ENCODE data around the gene SNF8.
"Not testable (repeated sequence)": the region's sequence is repeated elsewhere in the genome, so short reads cannot be mapped to it uniquely, and the experiment has no call there.

Gene SNF8

DNA sequence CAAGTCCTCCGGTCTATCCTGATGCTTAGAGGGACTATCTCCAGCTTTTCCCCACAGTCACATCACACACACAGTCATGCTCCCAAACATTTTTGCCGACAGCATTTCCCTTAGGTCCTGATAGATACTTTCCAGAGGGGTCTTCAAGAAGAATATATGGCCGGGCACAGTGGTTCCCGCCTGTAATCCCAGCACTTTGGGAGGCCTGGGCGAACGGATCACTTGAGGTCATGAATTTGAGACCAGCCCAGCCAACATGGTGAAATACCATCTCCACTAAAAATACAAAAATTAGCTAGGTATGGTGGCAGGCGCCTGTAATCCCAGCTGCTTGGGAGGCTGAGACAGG, 28.1 kb upstream of the SNF8 start:
- Histone ChIP-seq H3K36me3 (ENCODE audit: control insufficient read depth, insufficient read depth, low read length) (no peaks in the 10 kb centered on the region), H3K27me3 (replicated peaks; ENCODE audit: control insufficient read depth, insufficient read depth, low read length, poor library complexity, severe bottlenecking) (peaks cover 7% of the 10 kb centered on the region), H3K9me3 (ENCODE audit: control insufficient read depth, low read length) (no peaks in the 10 kb centered on the region), H3K27ac (ENCODE audit: insufficient read depth, low read length, poor library complexity, severe bottlenecking) (no peak overlapping the region), H3K4me1 (ENCODE audit: control insufficient read depth, insufficient read depth, low read length, poor library complexity, severe bottlenecking) (no peaks in the 10 kb centered on the region), H3K4me3 (ENCODE audit: insufficient read depth, low read depth, low read length, poor library complexity, severe bottlenecking) (no peak overlapping the region)
- DNase-seq = no peak

GRCh38 chr17:48970865-48971687, 26.4 kb upstream of the SNF8 start:
- Histone ChIP-seq H3K36me3 (ENCODE audit: control insufficient read depth, insufficient read depth, low read length) (no peaks in the 10 kb centered on the region), H3K9me3 (ENCODE audit: control insufficient read depth, low read length) (no peaks in the 10 kb centered on the region), H3K4me1 (ENCODE audit: control insufficient read depth, insufficient read depth, low read length, poor library complexity, severe bottlenecking) (no peaks in the 10 kb centered on the region), H3K27ac (ENCODE audit: insufficient read depth, low read length, poor library complexity, severe bottlenecking) (no peak overlapping the region), H3K27me3 (replicated peaks; ENCODE audit: control insufficient read depth, insufficient read depth, low read length, poor library complexity, severe bottlenecking) (peaks cover 7% of the 10 kb centered on the region), H3K4me3 (ENCODE audit: insufficient read depth, low read depth, low read length, poor library complexity, severe bottlenecking) (no peak overlapping the region)
- DNase-seq = no peak

DNA sequence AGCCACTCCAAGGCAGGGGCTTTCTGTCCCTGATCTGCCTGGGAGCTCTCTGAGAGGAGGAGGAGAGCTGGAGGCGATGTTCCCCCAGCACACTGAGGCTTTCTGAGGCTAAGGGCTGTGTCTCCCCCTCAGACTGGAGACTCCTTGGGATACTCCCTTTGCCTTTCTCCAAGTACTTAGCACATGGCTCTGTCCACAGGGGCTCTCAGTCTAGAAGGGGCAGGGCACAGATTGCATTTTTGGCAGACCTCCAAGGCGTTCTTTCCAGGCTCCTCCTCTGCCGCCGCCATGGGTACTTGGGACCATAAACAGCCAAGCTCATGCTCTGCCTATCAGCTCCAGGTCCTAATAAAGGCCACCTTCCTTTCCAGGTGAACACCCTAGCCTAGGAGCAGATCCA, 25.6 kb upstream of the SNF8 start:
- H3K4me3 ChIP-seq (ENCODE audit: insufficient read depth, low read depth, low read length, poor library complexity, severe bottlenecking) = no peak overlapping the region
- H3K27ac ChIP-seq (ENCODE audit: insufficient read depth, low read length, poor library complexity, severe bottlenecking) = no peak overlapping the region
- DNase-seq = no peak
- peaks cover 7% of the 10 kb centered on the region for H3K27me3 ChIP-seq (replicated peaks; ENCODE audit: control insufficient read depth, insufficient read depth, low read length, poor library complexity, severe bottlenecking)
- no peaks in the 10 kb centered on the region for H3K4me1 ChIP-seq (ENCODE audit: control insufficient read depth, insufficient read depth, low read length, poor library complexity, severe bottlenecking)
- H3K9me3 ChIP-seq (ENCODE audit: control insufficient read depth, low read length) = no peaks in the 10 kb centered on the region
- no peaks in the 10 kb centered on the region for H3K36me3 ChIP-seq (ENCODE audit: control insufficient read depth, insufficient read depth, low read length)

- H3K9me3 ChIP-seq (ENCODE audit: control insufficient read depth, low read length) = no peaks in the 10 kb centered on the region
- no peak overlapping the region for H3K27ac ChIP-seq (ENCODE audit: insufficient read depth, low read length, poor library complexity, severe bottlenecking)
These were observed 17.0 kb upstream of the SNF8 start for GRCh38 chr17:48961516-48962233.

GRCh38 chr17:48960834-48961515, 16.3 kb upstream of the SNF8 start:
- no peaks in the 10 kb centered on the region for H3K9me3 ChIP-seq (ENCODE audit: control insufficient read depth, low read length)
- H3K27ac ChIP-seq (ENCODE audit: insufficient read depth, low read length, poor library complexity, severe bottlenecking) = no peak overlapping the region
- no peaks in the 10 kb centered on the region for H3K4me1 ChIP-seq (ENCODE audit: control insufficient read depth, insufficient read depth, low read length, poor library complexity, severe bottlenecking)
- no peaks in the 10 kb centered on the region for H3K36me3 ChIP-seq (ENCODE audit: control insufficient read depth, insufficient read depth, low read length)
- H3K4me3 ChIP-seq (ENCODE audit: insufficient read depth, low read depth, low read length, poor library complexity, severe bottlenecking) = no peak overlapping the region
- DNase-seq = no peak
- peaks cover 22% of the 10 kb centered on the region for H3K27me3 ChIP-seq (replicated peaks; ENCODE audit: control insufficient read depth, insufficient read depth, low read length, poor library complexity, severe bottlenecking)

More at GRCh38 chr17:48961516-48962233, 17.0 kb upstream of the SNF8 start:
- DNase-seq = no peak
- Histone ChIP-seq H3K4me3 (ENCODE audit: insufficient read depth, low read depth, low read length, poor library complexity, severe bottlenecking) (no peak overlapping the region), H3K4me1 (ENCODE audit: control insufficient read depth, insufficient read depth, low read length, poor library complexity, severe bottlenecking) (no peaks in the 10 kb centered on the region), H3K36me3 (ENCODE audit: control insufficient read depth, insufficient read depth, low read length) (no peaks in the 10 kb centered on the region), H3K27me3 (replicated peaks; ENCODE audit: control insufficient read depth, insufficient read depth, low read length, poor library complexity, severe bottlenecking) (peaks cover 22% of the 10 kb centered on the region)

DNA sequence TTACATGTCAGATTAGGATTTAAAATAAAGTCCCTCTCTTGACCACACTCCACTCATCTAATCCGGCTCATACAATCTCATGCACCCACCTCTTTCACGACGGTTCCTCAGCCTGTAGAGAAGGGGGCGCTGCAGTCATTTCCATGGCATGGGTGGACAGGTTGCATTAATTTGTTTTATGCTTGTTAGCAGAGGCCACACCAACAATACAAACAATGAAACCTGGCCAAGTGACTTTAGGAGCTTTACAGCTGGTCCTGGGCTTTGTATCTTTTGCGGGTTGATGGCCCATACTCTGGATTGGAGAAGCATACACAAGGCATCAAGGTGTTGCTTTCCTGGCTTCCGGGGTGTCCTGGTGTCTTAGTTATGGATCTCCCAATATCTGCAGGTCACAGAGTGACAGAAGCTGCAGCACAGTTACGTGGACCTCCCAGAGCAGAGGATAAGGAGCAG, 9.7 kb upstream of the SNF8 start:
- no peak for DNase-seq

DNA sequence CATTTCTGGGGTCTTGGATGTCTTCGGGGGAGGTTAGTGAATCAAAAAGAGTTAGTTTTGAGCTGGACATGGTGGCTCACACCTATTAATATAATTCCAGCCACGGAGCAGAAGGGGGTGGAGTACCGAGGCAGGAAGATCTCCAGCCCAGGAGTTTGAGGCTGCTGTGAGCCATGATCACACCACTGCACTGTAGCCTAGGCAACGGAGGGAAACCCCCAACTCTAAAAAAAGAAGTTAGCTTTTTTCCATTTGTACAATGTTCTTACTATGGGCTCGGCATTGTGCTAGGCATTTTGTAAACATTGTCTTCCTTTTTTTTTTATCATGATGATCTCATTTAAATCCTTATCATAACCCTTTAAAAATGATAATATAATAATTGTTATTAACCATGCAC, 8.3 kb upstream of the SNF8 start:
- H3K27me3 ChIP-seq (replicated peaks; ENCODE audit: control insufficient read depth, insufficient read depth, low read length, poor library complexity, severe bottlenecking) = peaks cover 6% of the 10 kb centered on the region
- DNase-seq = no peak
- no peak overlapping the region for H3K27ac ChIP-seq (ENCODE audit: insufficient read depth, low read length, poor library complexity, severe bottlenecking)
- no peak overlapping the region for H3K4me3 ChIP-seq (ENCODE audit: insufficient read depth, low read depth, low read length, poor library complexity, severe bottlenecking)
- no peaks in the 10 kb centered on the region for H3K4me1 ChIP-seq (ENCODE audit: control insufficient read depth, insufficient read depth, low read length, poor library complexity, severe bottlenecking)
- no peaks in the 10 kb centered on the region for H3K9me3 ChIP-seq (ENCODE audit: control insufficient read depth, low read length)
- no peaks in the 10 kb centered on the region for H3K36me3 ChIP-seq (ENCODE audit: control insufficient read depth, insufficient read depth, low read length)

More for the DNA sequence above, 9.7 kb upstream of the SNF8 start:
- Histone ChIP-seq H3K36me3 (ENCODE audit: control insufficient read depth, insufficient read depth, low read length) (no peaks in the 10 kb centered on the region), H3K27me3 (replicated peaks; ENCODE audit: control insufficient read depth, insufficient read depth, low read length, poor library complexity, severe bottlenecking) (peaks cover 10% of the 10 kb centered on the region), H3K9me3 (ENCODE audit: control insufficient read depth, low read length) (no peaks in the 10 kb centered on the region), H3K4me1 (ENCODE audit: control insufficient read depth, insufficient read depth, low read length, poor library complexity, severe bottlenecking) (no peaks in the 10 kb centered on the region), H3K4me3 (ENCODE audit: insufficient read depth, low read depth, low read length, poor library complexity, severe bottlenecking) (no peak overlapping the region), H3K27ac (ENCODE audit: insufficient read depth, low read length, poor library complexity, severe bottlenecking) (no peak overlapping the region)

- peaks cover 6% of the 10 kb centered on the region for H3K27me3 ChIP-seq (replicated peaks; ENCODE audit: control insufficient read depth, insufficient read depth, low read length, poor library complexity, severe bottlenecking)
- no peaks in the 10 kb centered on the region for H3K9me3 ChIP-seq (ENCODE audit: control insufficient read depth, low read length)
- H3K4me3 ChIP-seq (ENCODE audit: insufficient read depth, low read depth, low read length, poor library complexity, severe bottlenecking) = no peak overlapping the region
- no peak for DNase-seq
- no peaks in the 10 kb centered on the region for H3K36me3 ChIP-seq (ENCODE audit: control insufficient read depth, insufficient read depth, low read length)
- H3K27ac ChIP-seq (ENCODE audit: insufficient read depth, low read length, poor library complexity, severe bottlenecking) = no peak overlapping the region
- no peaks in the 10 kb centered on the region for H3K4me1 ChIP-seq (ENCODE audit: control insufficient read depth, insufficient read depth, low read length, poor library complexity, severe bottlenecking)
These were observed 6.9 kb upstream of the SNF8 start for GRCh38 chr17:48951572-48951971.

DNA sequence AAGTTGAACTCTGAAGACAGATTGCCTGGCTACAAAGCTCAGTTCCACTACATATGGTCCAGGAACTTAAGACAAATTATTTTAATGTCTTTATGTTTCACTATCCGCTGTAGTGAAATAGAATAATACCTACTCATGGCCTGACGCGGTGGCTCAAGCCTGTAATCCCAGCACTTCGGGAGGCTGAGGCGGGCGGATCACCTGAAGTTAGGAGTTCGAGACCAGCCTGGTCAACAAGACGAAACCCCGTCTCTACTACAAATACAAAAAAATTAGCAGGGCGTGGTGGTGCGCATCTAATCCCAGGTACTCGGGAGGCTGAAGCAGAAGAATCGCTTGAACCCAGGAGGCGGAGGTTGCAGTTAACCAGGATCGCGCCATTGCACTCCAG, 614 bp upstream of the SNF8 start:
- DNase-seq; H3K36me3 ChIP-seq (ENCODE audit: control insufficient read depth, insufficient read depth, low read length); H3K27me3 ChIP-seq (replicated peaks; ENCODE audit: control insufficient read depth, insufficient read depth, low read length, poor library complexity, severe bottlenecking); H3K9me3 ChIP-seq (ENCODE audit: control insufficient read depth, low read length): not testable (repeated sequence)
- Histone ChIP-seq H3K4me1 (ENCODE audit: control insufficient read depth, insufficient read depth, low read length, poor library complexity, severe bottlenecking) (peaks cover 14% of the 10 kb centered on the region), H3K4me3 (ENCODE audit: insufficient read depth, low read depth, low read length, poor library complexity, severe bottlenecking) (peak overlapping the region; percentile 93), H3K27ac (ENCODE audit: insufficient read depth, low read length, poor library complexity, severe bottlenecking) (peak overlapping the region; percentile 80)

GRCh38 chr17:48933035-48933434, 11.6 kb downstream of the SNF8 start:
- H3K27ac ChIP-seq (ENCODE audit: insufficient read depth, low read length, poor library complexity, severe bottlenecking) = no peak overlapping the region
- H3K27me3 ChIP-seq (replicated peaks; ENCODE audit: control insufficient read depth, insufficient read depth, low read length, poor library complexity, severe bottlenecking) = no peaks in the 10 kb centered on the region
- H3K9me3 ChIP-seq (ENCODE audit: control insufficient read depth, low read length) = no peaks in the 10 kb centered on the region
- H3K36me3 ChIP-seq (ENCODE audit: control insufficient read depth, insufficient read depth, low read length) = peaks cover 63% of the 10 kb centered on the region
- no peaks in the 10 kb centered on the region for H3K4me1 ChIP-seq (ENCODE audit: control insufficient read depth, insufficient read depth, low read length, poor library complexity, severe bottlenecking)
- no peak overlapping the region for H3K4me3 ChIP-seq (ENCODE audit: insufficient read depth, low read depth, low read length, poor library complexity, severe bottlenecking)
- no peak for DNase-seq
